DOHH2 (cell line): ENCODE results near the gene FAM219B.

Experiments used
- H3F3A ChIP-seq: fragments of 200-600 bp; sonication (generic), shearing (Covaris generic); 2 replicates; pipeline ENCODE4 v1.6.0; 2016; ENCODE audit warnings: antibody characterized with exemption, mild to moderate bottlenecking; ENCODE audit not compliant: control insufficient read depth, insufficient read depth
- H3K27ac ChIP-seq: fragments of 200-600 bp; sonication (generic); 2 replicates; pipeline ENCODE4 v1.5.1; 2014; ENCODE audit warnings: low read depth, mild to moderate bottlenecking, low read length, moderate library complexity
- H3K27me3 ChIP-seq: fragments of 200-600 bp; sonication (generic); 2 replicates; pipeline ENCODE4 v1.6.1; 2014; ENCODE audit warnings: mild to moderate bottlenecking, low read length, mixed read lengths; ENCODE audit not compliant: control insufficient read depth
- H3K36me3 ChIP-seq: fragments of 200-600 bp; sonication (generic); 2 replicates; pipeline ENCODE4 v1.6.1; 2014; ENCODE audit warnings: mild to moderate bottlenecking, low read length, moderate library complexity, mixed read lengths; ENCODE audit not compliant: control insufficient read depth
- H3K4me1 ChIP-seq: fragments of 200-600 bp; sonication (generic); 2 replicates; pipeline ENCODE4 v1.6.1; 2014; ENCODE audit warnings: mild to moderate bottlenecking, low read length, mixed read lengths; ENCODE audit not compliant: control insufficient read depth
- H3K4me2 ChIP-seq: fragments of 200-600 bp; sonication (generic); 2 replicates; pipeline ENCODE4 v1.6.0; 2014; ENCODE audit warnings: mild to moderate bottlenecking, low read length, moderate library complexity
- H3K4me3 ChIP-seq: fragments of 200-600 bp; sonication (generic); 2 replicates; pipeline ENCODE4 v1.5.1; 2014; ENCODE audit warnings: mild to moderate bottlenecking, low read length, mixed read lengths
- H3K79me2 ChIP-seq: fragments of 200-600 bp; sonication (generic); 2 replicates; pipeline ENCODE4 v1.6.1; 2014; ENCODE audit warnings: mild to moderate bottlenecking, low read length, mixed read lengths; ENCODE audit not compliant: control insufficient read depth
- H3K9me2 ChIP-seq: fragments of 200-600 bp; sonication (generic); replicated peaks from 2 replicates; pipeline ENCODE4 v1.6.1; 2014; ENCODE audit warnings: mild to moderate bottlenecking, low read length, mixed read lengths; ENCODE audit not compliant: control insufficient read depth
- H3K9me3 ChIP-seq: fragments of 200-600 bp; sonication (generic); 2 replicates; pipeline ENCODE4 v1.6.1; 2014; ENCODE audit warnings: antibody characterized with exemption, low read length, mixed read lengths; ENCODE audit not compliant: control insufficient read depth, insufficient read depth
- H4K20me1 ChIP-seq: fragments of 200-600 bp; sonication (generic); 2 replicates; pipeline ENCODE4 v1.6.0; 2014; ENCODE audit warnings: low read depth, mild to moderate bottlenecking, antibody characterized with exemption, low read length, moderate library complexity; ENCODE audit not compliant: control insufficient read depth, insufficient read depth
- CTCF ChIP-seq: fragments of 200-600 bp; sonication (generic); IDR thresholded peaks from one replicate; pipeline ENCODE4 v1.5.1; 2014; ENCODE audit warnings: antibody characterized with exemption, mild to moderate bottlenecking, low read depth, low read length; ENCODE audit not compliant: poor library complexity, severe bottlenecking
- EZH2phosphoT487 ChIP-seq: fragments of 200-600 bp; sonication (generic); IDR thresholded peaks from 2 replicates; pipeline ENCODE4 v1.6.1; 2017; ENCODE audit warnings: borderline replicate concordance, mild to moderate bottlenecking, antibody characterized with exemption, low read length, moderate library complexity, mixed read lengths

Gene FAM219B

GRCh38 chr15:74867466-74868038, 39.1 kb downstream of the FAM219B start:
- Histone ChIP-seq H3K36me3 (peaks cover 45% of the 10 kb centered on the region), H3K4me1 (peaks cover 51% of the 10 kb centered on the region), H3F3A (peaks cover 12% of the 10 kb centered on the region; the same call in 1 of the 2 replicates), H3K79me2 (peaks cover 86% of the 10 kb centered on the region), H3K9me2 (no peaks in the 10 kb centered on the region), H3K27me3 (no peaks in the 10 kb centered on the region), H3K9me3 (peaks cover 6% of the 10 kb centered on the region; the same call in 1 of the 2 replicates), H3K4me2 (no peak overlapping the region), H3K4me3 (no peak overlapping the region), H4K20me1 (peaks cover 25% of the 10 kb centered on the region), H3K27ac (no peak overlapping the region)
- no peak for TF ChIP-seq CTCF
- TF ChIP-seq EZH2phosphoT487: no peak

DNA sequence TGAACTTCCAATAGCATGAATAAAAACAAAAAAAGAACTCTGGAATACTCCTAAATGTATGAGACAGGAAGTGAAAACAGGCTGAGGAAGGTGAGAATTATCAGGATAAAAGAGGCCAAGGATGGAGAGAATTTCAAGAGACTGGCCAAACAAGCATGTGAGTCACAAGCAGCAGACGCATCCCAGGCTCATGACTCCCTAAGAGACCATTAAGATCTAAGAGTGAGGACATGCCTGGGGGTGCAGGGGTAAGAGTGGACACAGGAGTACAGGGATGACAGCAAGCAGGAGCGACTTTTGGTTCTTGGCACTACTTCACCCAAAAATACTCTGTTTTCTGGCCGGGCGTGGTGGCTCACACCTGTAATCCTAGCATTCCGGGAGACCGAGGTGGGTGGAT, 40.6 kb downstream of the FAM219B start:
- Histone ChIP-seq H3K27me3 (no peaks in the 10 kb centered on the region), H3K36me3 (peaks cover 42% of the 10 kb centered on the region), H3K4me1 (peaks cover 37% of the 10 kb centered on the region), H4K20me1 (peaks cover 20% of the 10 kb centered on the region), H3K4me3 (no peak overlapping the region), H3F3A (peaks cover 11% of the 10 kb centered on the region; the same call in 1 of the 2 replicates), H3K4me2 (no peak overlapping the region), H3K27ac (no peak overlapping the region), H3K9me3 (peaks cover 6% of the 10 kb centered on the region; the same call in 1 of the 2 replicates), H3K9me2 (no peaks in the 10 kb centered on the region), H3K79me2 (peaks cover 77% of the 10 kb centered on the region)
- TF ChIP-seq EZH2phosphoT487: no peak

GRCh38 chr15:74865316-74865715, 41.3 kb downstream of the FAM219B start:
- Histone ChIP-seq H3K27me3 (no peaks in the 10 kb centered on the region), H3K4me3 (no peak overlapping the region), H3K9me2 (no peaks in the 10 kb centered on the region), H3K27ac (no peak overlapping the region), H3K36me3 (peaks cover 35% of the 10 kb centered on the region), H3K4me2 (no peak overlapping the region), H3K4me1 (peaks cover 29% of the 10 kb centered on the region), H3F3A (peaks cover 3% of the 10 kb centered on the region; the same call in 1 of the 2 replicates), H3K79me2 (peaks cover 69% of the 10 kb centered on the region), H3K9me3 (peaks cover 6% of the 10 kb centered on the region; the same call in 1 of the 2 replicates), H4K20me1 (peaks cover 13% of the 10 kb centered on the region; the same call in 1 of the 2 replicates)
- TF ChIP-seq CTCF: no peak
- TF ChIP-seq EZH2phosphoT487: no peak

DNA sequence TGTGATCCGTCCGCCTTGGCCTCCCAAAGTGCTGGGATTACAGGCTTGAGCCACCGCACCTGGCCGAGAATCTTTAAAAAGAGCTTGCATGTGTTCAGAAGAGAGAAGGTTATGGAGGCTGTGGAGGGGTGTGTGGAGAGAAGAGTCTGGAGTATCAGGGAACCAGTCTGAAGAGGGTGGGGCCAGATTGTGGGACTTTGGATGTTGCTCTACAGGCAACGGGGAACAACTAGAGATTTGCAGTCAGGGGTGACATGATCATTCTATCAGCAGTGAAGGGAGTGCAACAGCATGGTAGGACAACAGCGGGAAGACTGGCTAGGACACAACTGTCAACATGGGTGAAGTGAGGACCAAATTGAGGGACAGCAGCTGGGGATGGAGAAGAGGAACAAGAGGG, 42.4 kb downstream of the FAM219B start:
- H3K79me2 ChIP-seq: peaks cover 68% of the 10 kb centered on the region
- H3K9me3 ChIP-seq: peaks cover 6% of the 10 kb centered on the region; the same call in 1 of the 2 replicates
- no peak overlapping the region for H3K27ac ChIP-seq
- peaks cover 28% of the 10 kb centered on the region for H3K4me1 ChIP-seq
- TF ChIP-seq EZH2phosphoT487 (no peak), CTCF (no peak)
- H3F3A ChIP-seq: no peaks in the 10 kb centered on the region
- no peak overlapping the region for H3K4me2 ChIP-seq
- H3K27me3 ChIP-seq: no peaks in the 10 kb centered on the region
- 0 out of 2 replicates have a peak, but pooled peaks cover 10% of the 10 kb centered on the region for H4K20me1 ChIP-seq
- no peaks in the 10 kb centered on the region for H3K9me2 ChIP-seq
- H3K4me3 ChIP-seq: no peak overlapping the region
- H3K36me3 ChIP-seq: peaks cover 24% of the 10 kb centered on the region
